Loucy (cell line): ENCODE measurements around the gene RAB27B.
"Not testable (repeated sequence)": the region's sequence is repeated elsewhere in the genome, so short reads cannot be mapped to it uniquely, and the experiment has no call there.

Experiments used
- H2AFZ ChIP-seq: fragments of 200-600 bp; sonication (generic); 2 replicates; pipeline ENCODE4 v1.6.0; 2016; ENCODE audit warnings: antibody characterized with exemption, mild to moderate bottlenecking, low read length, moderate library complexity
- H3F3A ChIP-seq: fragments of 200-600 bp; 2 replicates; pipeline ENCODE4 v1.6.0; 2016; ENCODE audit warnings: antibody characterized with exemption, low read depth, mild to moderate bottlenecking
- H3K27me3 ChIP-seq: fragments of 200-600 bp; sonication (generic); 2 replicates; pipeline ENCODE4 v1.6.1; 2014; ENCODE audit warnings: low read length, mild to moderate bottlenecking; ENCODE audit not compliant: insufficient read depth, poor library complexity, severe bottlenecking
- H3K36me3 ChIP-seq: fragments of 200-600 bp; sonication (generic); 2 replicates; pipeline ENCODE4 v1.6.1; 2016; ENCODE audit warnings: low read length; ENCODE audit not compliant: insufficient read depth
- H3K4me1 ChIP-seq: fragments of 200-600 bp; sonication (generic); 2 replicates; pipeline ENCODE4 v1.5.1; 2014; ENCODE audit warnings: low read length, mild to moderate bottlenecking; ENCODE audit not compliant: insufficient read depth, poor library complexity, severe bottlenecking
- H3K4me2 ChIP-seq: fragments of 200-600 bp; sonication (generic); 2 replicates; pipeline ENCODE4 v1.6.0; 2014; ENCODE audit warnings: antibody characterized with exemption, low read length, low read depth, mild to moderate bottlenecking; ENCODE audit not compliant: poor library complexity, severe bottlenecking
- H3K4me3 ChIP-seq: fragments of 200-600 bp; sonication (generic); 2 replicates; pipeline ENCODE4 v1.5.1; 2014; ENCODE audit warnings: low read length, mild to moderate bottlenecking, mixed read lengths; ENCODE audit not compliant: poor library complexity, severe bottlenecking
- H3K79me2 ChIP-seq: fragments of 200-600 bp; sonication (generic); 2 replicates; pipeline ENCODE4 v1.6.1; 2014; ENCODE audit warnings: low read length; ENCODE audit not compliant: insufficient read depth
- H3K9ac ChIP-seq: fragments of 200-600 bp; sonication (generic); 2 replicates; pipeline ENCODE4 v1.6.0; 2014; ENCODE audit warnings: mild to moderate bottlenecking, low read depth, low read length, moderate library complexity; ENCODE audit not compliant: poor library complexity, severe bottlenecking
- H3K9me2 ChIP-seq: fragments of 200-600 bp; sonication (generic); replicated peaks from 2 replicates; pipeline ENCODE4 v1.6.1; 2016; ENCODE audit warnings: low read depth, low read length, mixed read lengths
- H3K9me3 ChIP-seq: fragments of 200-600 bp; sonication (generic); 2 replicates; pipeline ENCODE4 v1.6.1; 2014; ENCODE audit warnings: mild to moderate bottlenecking, antibody characterized with exemption, low read length, low read depth; ENCODE audit not compliant: insufficient read depth
- H4K20me1 ChIP-seq: fragments of 200-600 bp; sonication (generic); 2 replicates; pipeline ENCODE4 v1.6.0; 2014; ENCODE audit warnings: antibody characterized with exemption, low read length, mild to moderate bottlenecking; ENCODE audit not compliant: insufficient read depth, poor library complexity, severe bottlenecking
- EZH2phosphoT487 ChIP-seq: fragments of 200-600 bp; IDR thresholded peaks from 2 replicates; pipeline ENCODE4 v1.6.1; 2018; ENCODE audit warnings: antibody characterized with exemption, mild to moderate bottlenecking, moderate library complexity, borderline replicate concordance
- TF ChIP-seq, protein P1 (sequence below): fragments of 200-600 bp; sonication (generic); conservative IDR thresholded peaks from 2 replicates; pipeline ENCODE4 v1.5.1; 2014; ENCODE audit warnings: mild to moderate bottlenecking, antibody characterized with exemption, low read length

The RAB27B gene

GRCh38 chr18:54852780-54853675, 24.8 kb downstream of the RAB27B start:
- H3K4me2 ChIP-seq: peak overlapping the region; percentile 71
- no peak overlapping the region for H2AFZ ChIP-seq
- peaks cover 45% of the 10 kb centered on the region for H3K4me1 ChIP-seq
- no peak overlapping the region for H3K9ac ChIP-seq
- H3F3A ChIP-seq: peaks cover 6% of the 10 kb centered on the region; the same call in 1 of the 2 replicates
- no peaks in the 10 kb centered on the region for H3K9me2 ChIP-seq
- peak overlapping the region; percentile 23 for H3K4me3 ChIP-seq
- peaks cover 30% of the 10 kb centered on the region for H3K79me2 ChIP-seq
- H3K36me3 ChIP-seq: no peaks in the 10 kb centered on the region
- H3K9me3 ChIP-seq: no peaks in the 10 kb centered on the region
- no peaks in the 10 kb centered on the region for H3K27me3 ChIP-seq
- no peak for TF ChIP-seq EZH2phosphoT487
- TF ChIP-seq, protein P1, sequence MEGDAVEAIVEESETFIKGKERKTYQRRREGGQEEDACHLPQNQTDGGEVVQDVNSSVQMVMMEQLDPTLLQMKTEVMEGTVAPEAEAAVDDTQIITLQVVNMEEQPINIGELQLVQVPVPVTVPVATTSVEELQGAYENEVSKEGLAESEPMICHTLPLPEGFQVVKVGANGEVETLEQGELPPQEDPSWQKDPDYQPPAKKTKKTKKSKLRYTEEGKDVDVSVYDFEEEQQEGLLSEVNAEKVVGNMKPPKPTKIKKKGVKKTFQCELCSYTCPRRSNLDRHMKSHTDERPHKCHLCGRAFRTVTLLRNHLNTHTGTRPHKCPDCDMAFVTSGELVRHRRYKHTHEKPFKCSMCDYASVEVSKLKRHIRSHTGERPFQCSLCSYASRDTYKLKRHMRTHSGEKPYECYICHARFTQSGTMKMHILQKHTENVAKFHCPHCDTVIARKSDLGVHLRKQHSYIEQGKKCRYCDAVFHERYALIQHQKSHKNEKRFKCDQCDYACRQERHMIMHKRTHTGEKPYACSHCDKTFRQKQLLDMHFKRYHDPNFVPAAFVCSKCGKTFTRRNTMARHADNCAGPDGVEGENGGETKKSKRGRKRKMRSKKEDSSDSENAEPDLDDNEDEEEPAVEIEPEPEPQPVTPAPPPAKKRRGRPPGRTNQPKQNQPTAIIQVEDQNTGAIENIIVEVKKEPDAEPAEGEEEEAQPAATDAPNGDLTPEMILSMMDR: no peak
- no peaks in the 10 kb centered on the region for H4K20me1 ChIP-seq

GRCh38 chr18:54855050-54855449, 26.8 kb downstream of the RAB27B start:
- H3K9ac ChIP-seq, H3K36me3 ChIP-seq, H3K4me3 ChIP-seq, H4K20me1 ChIP-seq, H3K9me3 ChIP-seq, H3K9me2 ChIP-seq, H2AFZ ChIP-seq, H3K27me3 ChIP-seq, H3F3A ChIP-seq, H3K4me2 ChIP-seq: not testable (repeated sequence)
- Histone ChIP-seq H3K79me2 (peaks cover 32% of the 10 kb centered on the region), H3K4me1 (peaks cover 55% of the 10 kb centered on the region)

GRCh38 chr18:54856105-54856646, 27.9 kb downstream of the RAB27B start:
- Histone ChIP-seq H3K79me2 (peaks cover 32% of the 10 kb centered on the region), H3K9me3 (no peaks in the 10 kb centered on the region), H2AFZ (no peak overlapping the region), H3F3A (peaks cover 6% of the 10 kb centered on the region; the same call in 1 of the 2 replicates), H3K4me3 (no peak overlapping the region), H3K9me2 (no peaks in the 10 kb centered on the region), H3K4me2 (peak overlapping the region; percentile 25), H4K20me1 (no peaks in the 10 kb centered on the region), H3K36me3 (no peaks in the 10 kb centered on the region), H3K4me1 (peaks cover 61% of the 10 kb centered on the region), H3K9ac (peak overlapping the region; percentile 4), H3K27me3 (no peaks in the 10 kb centered on the region)
- TF ChIP-seq, protein P1: no peak
- no peak for TF ChIP-seq EZH2phosphoT487
